A673 (cell line): ENCODE results near the gene COL19A1. TPM values are rescaled to one million over a fixed set of nuclear protein-coding genes. Genes with fewer than 3 reads are reported as not detected.

ENCODE experiments used
- BruUV-seq: library from RNA; stranded (reverse); fragments of 400-500 nt; replicated peaks from 2 replicates; lab custom pipeline; 2021; lab: Mats Ljungman, UMichigan
- CTCF ChIA-PET: fragments of 300-600 bp; sonication (Branson Sonifier 250); formaldehyde crosslinking; loops from one replicate; lab custom pipeline; 2022; ENCODE audit warnings: antibody characterized with exemption; lab: Charles Lee
- POLR2A ChIA-PET: fragments of 300-600 bp; sonication (Branson Sonifier 250); formaldehyde crosslinking; loops from one replicate; lab custom pipeline; 2022; ENCODE audit warnings: antibody characterized with exemption; ENCODE audit not compliant: low non-redundant PET; lab: Charles Lee
- DNase-seq: peaks from one replicate; pipeline ENCODE4 v3.0.0-alpha.2; 2015; ENCODE audit warnings: low spot score
- H3K27ac ChIP-seq: fragments of 200-600 bp; sonication (generic); 2 replicates; pipeline ENCODE4 v1.5.1; 2016; ENCODE audit warnings: mixed run types, low read depth, mild to moderate bottlenecking, mixed read lengths, antibody characterized with exemption, low read length; ENCODE audit not compliant: poor library complexity, severe bottlenecking
- H3K27me3 ChIP-seq: fragments of 200-600 bp; sonication (generic); replicated peaks from 2 replicates; pipeline ENCODE4 v1.6.1; 2017; ENCODE audit warnings: mixed run types, low read depth, mild to moderate bottlenecking, mixed read lengths, antibody characterized with exemption, low read length; ENCODE audit not compliant: insufficient read depth, poor library complexity
- H3K36me3 ChIP-seq: fragments of 200-600 bp; sonication (generic); 2 replicates; pipeline ENCODE4 v1.6.1; 2016; ENCODE audit warnings: mixed run types, mild to moderate bottlenecking, mixed read lengths, antibody characterized with exemption, low read length; ENCODE audit not compliant: insufficient read depth, poor library complexity, severe bottlenecking
- H3K4me1 ChIP-seq: fragments of 200-600 bp; sonication (generic); 2 replicates; pipeline ENCODE4 v1.6.1; 2017; ENCODE audit warnings: mixed run types, mild to moderate bottlenecking, mixed read lengths, antibody characterized with exemption, low read length; ENCODE audit not compliant: insufficient read depth, poor library complexity, severe bottlenecking
- H3K4me3 ChIP-seq: fragments of 200-600 bp; sonication (generic); 2 replicates; pipeline ENCODE4 v1.5.1; 2016; ENCODE audit warnings: low read depth, mixed run types, mild to moderate bottlenecking, mixed read lengths, low read length; ENCODE audit not compliant: poor library complexity, severe bottlenecking
- H3K9me3 ChIP-seq: fragments of 200-600 bp; sonication (generic); 2 replicates; pipeline ENCODE4 v1.6.1; 2016; ENCODE audit warnings: mixed run types, low read depth, mild to moderate bottlenecking, mixed read lengths, antibody characterized with exemption, low read length; ENCODE audit not compliant: poor library complexity, severe bottlenecking
- CTCF ChIP-seq: fragments of 300-800, 200-600 bp; sonication (generic); conservative IDR thresholded peaks from 2 replicates; pipeline ENCODE4 v1.5.1; 2017; ENCODE audit warnings: low read depth, mild to moderate bottlenecking, antibody characterized with exemption, low read length, moderate library complexity, mixed read lengths
- EZH2 ChIP-seq: fragments of 200-600 bp; sonication (generic); IDR thresholded peaks from 2 replicates; pipeline ENCODE4 v1.6.1; 2017; ENCODE audit warnings: borderline replicate concordance, low read depth, mild to moderate bottlenecking, mixed read lengths, antibody characterized with exemption, low read length; ENCODE audit not compliant: poor library complexity, severe bottlenecking
- intact Hi-C: fragments of 100-400 bp; cut with micrococcal nuclease; formaldehyde crosslinking; loops from one replicate; pipeline ENCODE4 v1.10.0; 2022; ENCODE audit not compliant: unreplicated experiment
- total RNA-seq: library from RNA; stranded (reverse); gene quantifications from 2 replicates; pipeline ENCODE4 v1.2.3, GENCODE V29; 2021

The COL19A1 gene
- total RNA-seq, 1 experiment from 2014 or later, result 0.37 TPM

GRCh38 chr6:70183538-70183937, 317.2 kb downstream of the COL19A1 start:
- Histone ChIP-seq H3K36me3 (no peaks in the 10 kb centered on the region), H3K27ac (no peak overlapping the region), H3K4me3 (no peak overlapping the region), H3K9me3 (no peaks in the 10 kb centered on the region), H3K27me3 (no peaks in the 10 kb centered on the region), H3K4me1 (peaks cover 11% of the 10 kb centered on the region)
- no TSS peak for BruUV-seq
- TF ChIP-seq EZH2 (no peak), CTCF (no peak)
- DNase-seq, result no peak
- CTCF ChIA-PET, result no interaction called here
- POLR2A ChIA-PET, result no interaction called here
- intact Hi-C loops, result no loop called here

GRCh38 chr6:70184723-70185122, 318.4 kb downstream of the COL19A1 start:
- BruUV-seq, result no TSS peak
- no peak overlapping the region for H3K27ac ChIP-seq
- H3K27me3 ChIP-seq, result no peaks in the 10 kb centered on the region
- H3K4me3 ChIP-seq, result no peak overlapping the region
- TF ChIP-seq CTCF, result no peak
- no peak for TF ChIP-seq EZH2
- CTCF ChIA-PET, result no interaction called here
- peaks cover 11% of the 10 kb centered on the region for H3K4me1 ChIP-seq
- no peak for DNase-seq
- no peaks in the 10 kb centered on the region for H3K9me3 ChIP-seq
- POLR2A ChIA-PET, result no interaction called here
- H3K36me3 ChIP-seq, result no peaks in the 10 kb centered on the region
- intact Hi-C loops, result no loop called here

- CTCF ChIA-PET, result no interaction called here
- DNase-seq, result no peak
- H3K9me3 ChIP-seq, result no peaks in the 10 kb centered on the region
- no peak overlapping the region for H3K4me3 ChIP-seq
- intact Hi-C loops, result no loop called here
- H3K4me1 ChIP-seq, result peaks cover under 1% of the 10 kb centered on the region
- POLR2A ChIA-PET, result no interaction called here
- no peak for TF ChIP-seq CTCF
- TF ChIP-seq EZH2, result no peak
- no peaks in the 10 kb centered on the region for H3K27me3 ChIP-seq
- H3K27ac ChIP-seq, result no peak overlapping the region
- H3K36me3 ChIP-seq, result no peaks in the 10 kb centered on the region
- no TSS peak for BruUV-seq
Observed at GRCh38 chr6:70186461-70186860, 320.1 kb downstream of the COL19A1 start.
